ENCODE data around the gene NPHP4. TPM values are rescaled to one million over a fixed set of nuclear protein-coding genes. Genes with fewer than 3 reads are reported as not detected.

Gene NPHP4
- polyA plus RNA-seq, 1 donor (not counting 4 experiments of a cell fraction or from before 2014, with no cell fraction given), result 3.7 TPM

DNA sequence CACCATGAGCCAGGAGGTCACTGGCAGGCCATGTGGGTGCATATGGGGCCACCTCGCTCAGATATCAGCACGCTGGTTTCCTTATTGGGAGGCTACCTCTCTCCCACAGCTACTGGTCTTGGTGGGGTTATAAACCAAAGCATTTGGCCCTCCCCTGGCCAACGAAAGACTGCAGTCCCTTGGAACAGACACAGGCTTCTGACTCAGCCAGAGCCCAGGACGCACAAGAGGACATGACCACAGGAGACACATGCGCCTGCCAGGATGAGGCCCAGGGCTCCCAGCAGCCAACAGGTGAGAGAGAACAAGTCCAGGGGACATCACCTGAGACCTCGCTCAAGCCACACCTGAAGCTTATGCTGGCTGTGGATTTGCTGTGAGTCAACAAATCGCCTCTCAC is 13.8 kb downstream of the NPHP4 start:
- H3K4me3 ChIP-seq (ENCODE audit: control insufficient read depth in 2 of 3, extremely low read depth in 1 of 3, insufficient read depth in 2 of 3, low read depth in 1 of 3, low read length in 3 of 3), result no peak overlapping the region
- peaks cover 9% of the 10 kb centered on the region for H3K4me1 ChIP-seq (ENCODE audit: control insufficient read depth, extremely low read depth, insufficient read depth, low read length)
- no peak overlapping the region for H3K27ac ChIP-seq (ENCODE audit: control insufficient read depth, insufficient read depth, low read length)
- no peaks in the 10 kb centered on the region for H3K9me3 ChIP-seq (ENCODE audit: control insufficient read depth, low read depth, low read length)
- no peaks in the 10 kb centered on the region for H3K9me1 ChIP-seq (ENCODE audit: control insufficient read depth, extremely low read depth, insufficient read depth, low read length)
- H3K36me3 ChIP-seq (ENCODE audit: control insufficient read depth in 2 of 2, extremely low read depth in 1 of 2, insufficient read depth in 2 of 2, low read length in 2 of 2), result peaks cover 3 to 5% of the 10 kb centered on the region in 2 experiments
- no peak overlapping the region for H3K9ac ChIP-seq (ENCODE audit: control insufficient read depth, extremely low read depth, insufficient read depth, low read length)
- no peaks in the 10 kb centered on the region for H3K79me2 ChIP-seq (ENCODE audit: control insufficient read depth, insufficient read depth, low read length)
- H3K4me2 ChIP-seq (ENCODE audit: control insufficient read depth, extremely low read depth, insufficient read depth, low read depth, low read length), result no peak overlapping the region
- H3K27me3 ChIP-seq (ENCODE audit: control insufficient read depth, extremely low read depth, insufficient read depth, low read length), result no peaks in the 10 kb centered on the region
- TF ChIP-seq CTCF (optimal IDR thresholded peaks at IDR 0.05 in 1 of 3, IDR thresholded peaks at IDR 0.05 in 1 of 3, conservative IDR thresholded peaks at IDR 0.05 in 1 of 3; ENCODE audit: extremely low read depth in 1 of 3, insufficient read depth in 2 of 3, low read length in 3 of 3) (no peak), EZH2 (IDR thresholded peaks at IDR 0.05; ENCODE audit: low read length) (no peak)
- H2AFZ ChIP-seq (ENCODE audit: control insufficient read depth, low read length), result no peak overlapping the region
- peaks cover 2% of the 10 kb centered on the region for H4K20me1 ChIP-seq (ENCODE audit: control insufficient read depth, extremely low read depth, insufficient read depth, low read length)
- dilution Hi-C loops (cut with MboI; ENCODE audit: extremely low pct_ligation_motif_present, low sequenced_read_pairs), result no loop called here
- FAIRE-seq, result no peak
- DNase-seq (ENCODE audit: low read depth, low spot score), result no peak

DNA sequence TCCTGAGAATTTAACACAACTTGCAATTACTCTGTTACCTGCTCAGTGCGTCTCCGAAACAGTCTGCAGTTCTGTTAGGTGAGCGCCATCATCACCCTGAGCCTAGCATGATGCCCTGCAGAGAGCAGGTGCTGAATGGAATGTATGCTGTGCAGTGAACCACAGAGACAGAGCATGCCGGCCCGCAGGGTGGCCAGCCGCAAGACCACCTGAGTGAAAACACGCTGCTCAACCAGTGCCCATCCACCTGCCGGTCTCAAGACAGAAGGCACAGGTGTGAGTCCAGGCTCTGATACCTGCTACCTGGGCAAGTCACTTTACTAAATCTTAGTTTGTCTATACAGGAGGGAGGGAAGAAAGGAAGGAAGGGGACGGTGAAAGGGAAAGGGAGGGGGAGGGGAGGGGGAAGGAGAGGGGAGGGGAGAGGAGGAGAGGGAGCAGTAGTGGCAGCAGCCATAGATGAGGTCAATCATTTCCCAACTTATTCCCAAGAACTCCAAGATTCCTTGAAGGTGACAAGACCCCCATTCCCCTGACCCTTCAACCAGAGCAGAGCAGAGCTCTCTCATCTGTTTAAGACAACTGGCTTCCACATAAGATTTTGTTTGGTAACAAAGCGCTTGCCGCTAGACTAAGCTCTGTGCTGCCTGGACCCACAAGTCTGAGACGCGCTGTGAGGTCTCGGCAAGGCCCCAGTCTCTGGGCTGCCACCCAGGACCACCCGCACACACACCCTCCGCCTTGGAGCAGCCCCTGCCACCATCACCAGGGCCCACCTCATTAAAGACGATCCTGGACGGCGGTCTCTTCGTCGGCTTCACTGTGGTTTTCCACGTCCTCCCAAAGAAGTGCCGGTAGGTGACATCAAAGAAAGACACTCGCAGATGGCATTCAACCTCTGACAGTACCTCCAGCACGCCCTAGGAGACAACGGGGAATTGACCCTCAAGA is 14.5 kb downstream of the NPHP4 start:
- Histone ChIP-seq H3K36me3 (ENCODE audit: control insufficient read depth in 2 of 2, extremely low read depth in 1 of 2, insufficient read depth in 2 of 2, low read length in 2 of 2) (peaks cover 3 to 5% of the 10 kb centered on the region in 2 experiments), H3K4me3 (ENCODE audit: control insufficient read depth in 2 of 3, extremely low read depth in 1 of 3, insufficient read depth in 2 of 3, low read depth in 1 of 3, low read length in 3 of 3) (no peak overlapping the region), H3K4me2 (ENCODE audit: control insufficient read depth, extremely low read depth, insufficient read depth, low read depth, low read length) (no peak overlapping the region), H4K20me1 (ENCODE audit: control insufficient read depth, extremely low read depth, insufficient read depth, low read length) (peaks cover 2% of the 10 kb centered on the region), H3K9ac (ENCODE audit: control insufficient read depth, extremely low read depth, insufficient read depth, low read length) (no peak overlapping the region), H3K9me3 (ENCODE audit: control insufficient read depth, low read depth, low read length) (no peaks in the 10 kb centered on the region), H3K79me2 (ENCODE audit: control insufficient read depth, insufficient read depth, low read length) (no peaks in the 10 kb centered on the region), H3K27ac (ENCODE audit: control insufficient read depth, insufficient read depth, low read length) (no peak overlapping the region), H3K9me1 (ENCODE audit: control insufficient read depth, extremely low read depth, insufficient read depth, low read length) (no peaks in the 10 kb centered on the region), H3K27me3 (ENCODE audit: control insufficient read depth, extremely low read depth, insufficient read depth, low read length) (no peaks in the 10 kb centered on the region), H2AFZ (ENCODE audit: control insufficient read depth, low read length) (no peak overlapping the region), H3K4me1 (ENCODE audit: control insufficient read depth, extremely low read depth, insufficient read depth, low read length) (peaks cover 2% of the 10 kb centered on the region)
- FAIRE-seq (no peak), DNase-seq (ENCODE audit: low read depth, low spot score) (no peak)
- dilution Hi-C loops (cut with MboI; ENCODE audit: extremely low pct_ligation_motif_present, low sequenced_read_pairs), result no loop called here
- TF ChIP-seq EZH2 (IDR thresholded peaks at IDR 0.05; ENCODE audit: low read length) (no peak), CTCF (optimal IDR thresholded peaks at IDR 0.05 in 1 of 3, IDR thresholded peaks at IDR 0.05 in 1 of 3, conservative IDR thresholded peaks at IDR 0.05 in 1 of 3; ENCODE audit: extremely low read depth in 1 of 3, insufficient read depth in 2 of 3, low read length in 3 of 3) (no peak)
